Measurements from ENCODE around the gene EFNA4. TPM values are rescaled to one million over a fixed set of nuclear protein-coding genes. Genes with fewer than 3 reads are reported as not detected.

EFNA4 gene
- total and polyA plus RNA-seq, 9 of the 15 experiments (the other 6 are each of a cell fraction or from before 2014, with no cell fraction given), result 0.68 to 7.4 (median 6.1) TPM

GRCh38 chr1:155017041-155017945 is 46.2 kb upstream of the EFNA4 start (continued):
- TF ChIP-seq ZBTB40 (IDR thresholded peaks at IDR 0.05) (no peak), ZBTB40 (CRISPR knock-in tag; IDR thresholded peaks at IDR 0.05) (no peak), SMAD4 (CRISPR knock-in tag; conservative IDR thresholded peaks at IDR 0.05) (peak; percentile 92), ZNF699 (CRISPR knock-in tag; IDR thresholded peaks at IDR 0.05; ENCODE audit: insufficient replicate concordance) (no peak), ZBTB1 (CRISPR knock-in tag; IDR thresholded peaks at IDR 0.05; ENCODE audit: borderline replicate concordance, low read depth) (0 out of 2 replicates have a peak, but pooled peaks have one; percentile 65), RB1 (IDR thresholded peaks at IDR 0.05; ENCODE audit: low read depth) (peak; percentile 96), ZNF133 (CRISPR knock-in tag; IDR thresholded peaks at IDR 0.05) (no peak), TCF15 (CRISPR knock-in tag; IDR thresholded peaks at IDR 0.05) (no peak), C11orf30 (IDR thresholded peaks at IDR 0.05; ENCODE audit: low read depth) (no peak), POLR2G (IDR thresholded peaks at IDR 0.05; ENCODE audit: low read depth, low read length) (peak; percentile 87), ZNF184 (CRISPR knock-in tag; IDR thresholded peaks at IDR 0.05) (no peak), MCM3 (IDR thresholded peaks at IDR 0.05) (no peak)

Data from K562 (cell line).